ENCODE results near the gene HMCN2.

DNA sequence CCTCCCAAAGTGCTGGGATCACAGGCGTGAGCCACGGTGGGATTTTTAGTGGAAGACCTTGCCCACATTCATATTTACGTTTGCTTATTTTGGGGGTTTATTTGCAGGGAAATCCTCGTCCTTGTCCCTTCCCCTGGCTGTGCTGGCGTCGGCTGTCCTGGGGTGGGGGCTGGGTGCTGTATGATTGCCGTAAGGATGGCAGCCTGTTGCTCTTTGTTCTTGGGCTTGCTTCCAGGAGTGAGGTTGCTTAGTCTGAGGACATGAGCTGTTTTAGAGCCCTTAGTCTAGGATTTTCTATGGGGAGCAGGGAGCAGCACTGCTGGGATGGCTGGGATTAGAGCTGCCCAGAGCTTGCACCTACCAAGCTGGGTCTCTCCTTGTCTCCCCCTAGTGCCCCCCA, 93.4 kb downstream of the HMCN2 start:
- TF ChIP-seq, protein P1, sequence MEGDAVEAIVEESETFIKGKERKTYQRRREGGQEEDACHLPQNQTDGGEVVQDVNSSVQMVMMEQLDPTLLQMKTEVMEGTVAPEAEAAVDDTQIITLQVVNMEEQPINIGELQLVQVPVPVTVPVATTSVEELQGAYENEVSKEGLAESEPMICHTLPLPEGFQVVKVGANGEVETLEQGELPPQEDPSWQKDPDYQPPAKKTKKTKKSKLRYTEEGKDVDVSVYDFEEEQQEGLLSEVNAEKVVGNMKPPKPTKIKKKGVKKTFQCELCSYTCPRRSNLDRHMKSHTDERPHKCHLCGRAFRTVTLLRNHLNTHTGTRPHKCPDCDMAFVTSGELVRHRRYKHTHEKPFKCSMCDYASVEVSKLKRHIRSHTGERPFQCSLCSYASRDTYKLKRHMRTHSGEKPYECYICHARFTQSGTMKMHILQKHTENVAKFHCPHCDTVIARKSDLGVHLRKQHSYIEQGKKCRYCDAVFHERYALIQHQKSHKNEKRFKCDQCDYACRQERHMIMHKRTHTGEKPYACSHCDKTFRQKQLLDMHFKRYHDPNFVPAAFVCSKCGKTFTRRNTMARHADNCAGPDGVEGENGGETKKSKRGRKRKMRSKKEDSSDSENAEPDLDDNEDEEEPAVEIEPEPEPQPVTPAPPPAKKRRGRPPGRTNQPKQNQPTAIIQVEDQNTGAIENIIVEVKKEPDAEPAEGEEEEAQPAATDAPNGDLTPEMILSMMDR (IDR thresholded peaks at IDR 0.05), result no peak
- no peak for TF ChIP-seq EZH2 (IDR thresholded peaks at IDR 0.05)

Measured in neural progenitor cell (in vitro differentiated cells).